Activated naive CD4-positive, alpha-beta T cell treated with anti-CD3 and anti-CD28 coated beads, Interleukin-2, amount 10 ng/mL, durations not matched to agents 7 days and 5 days (primary cell): Measurements from ENCODE around the gene CPNE6.

Experiments used
- CTCF ChIA-PET: fragments of 350-600 bp; sonication (Branson Sonifier 250); formaldehyde crosslinking; loops from one replicate; lab custom pipeline; 2021; ENCODE audit warnings: antibody characterized with exemption; lab: Charles Lee
- DNase-seq: peaks from one replicate; pipeline ENCODE4 v3.0.0-alpha.2; 2020
- H3K27ac Mint-ChIP-seq: one replicate; pipeline ENCODE4 v1.8.0; 2021; ENCODE audit warnings: mild to moderate bottlenecking, moderate library complexity, mixed read lengths
- H3K27me3 Mint-ChIP-seq: one replicate; pipeline ENCODE4 v1.8.0; 2021; ENCODE audit warnings: mild to moderate bottlenecking, mixed read lengths
- H3K36me3 Mint-ChIP-seq: one replicate; pipeline ENCODE4 v1.8.0; 2021; ENCODE audit warnings: mixed read lengths
- H3K4me1 Mint-ChIP-seq: one replicate; pipeline ENCODE4 v1.8.0; 2021; ENCODE audit warnings: mixed read lengths
- H3K4me3 Mint-ChIP-seq: one replicate; pipeline ENCODE4 v1.8.0; 2021; ENCODE audit warnings: mild to moderate bottlenecking, moderate library complexity, mixed read lengths
- H3K9me3 Mint-ChIP-seq: one replicate; pipeline ENCODE4 v1.8.0; 2021; ENCODE audit warnings: mixed read lengths

Gene CPNE6

DNA sequence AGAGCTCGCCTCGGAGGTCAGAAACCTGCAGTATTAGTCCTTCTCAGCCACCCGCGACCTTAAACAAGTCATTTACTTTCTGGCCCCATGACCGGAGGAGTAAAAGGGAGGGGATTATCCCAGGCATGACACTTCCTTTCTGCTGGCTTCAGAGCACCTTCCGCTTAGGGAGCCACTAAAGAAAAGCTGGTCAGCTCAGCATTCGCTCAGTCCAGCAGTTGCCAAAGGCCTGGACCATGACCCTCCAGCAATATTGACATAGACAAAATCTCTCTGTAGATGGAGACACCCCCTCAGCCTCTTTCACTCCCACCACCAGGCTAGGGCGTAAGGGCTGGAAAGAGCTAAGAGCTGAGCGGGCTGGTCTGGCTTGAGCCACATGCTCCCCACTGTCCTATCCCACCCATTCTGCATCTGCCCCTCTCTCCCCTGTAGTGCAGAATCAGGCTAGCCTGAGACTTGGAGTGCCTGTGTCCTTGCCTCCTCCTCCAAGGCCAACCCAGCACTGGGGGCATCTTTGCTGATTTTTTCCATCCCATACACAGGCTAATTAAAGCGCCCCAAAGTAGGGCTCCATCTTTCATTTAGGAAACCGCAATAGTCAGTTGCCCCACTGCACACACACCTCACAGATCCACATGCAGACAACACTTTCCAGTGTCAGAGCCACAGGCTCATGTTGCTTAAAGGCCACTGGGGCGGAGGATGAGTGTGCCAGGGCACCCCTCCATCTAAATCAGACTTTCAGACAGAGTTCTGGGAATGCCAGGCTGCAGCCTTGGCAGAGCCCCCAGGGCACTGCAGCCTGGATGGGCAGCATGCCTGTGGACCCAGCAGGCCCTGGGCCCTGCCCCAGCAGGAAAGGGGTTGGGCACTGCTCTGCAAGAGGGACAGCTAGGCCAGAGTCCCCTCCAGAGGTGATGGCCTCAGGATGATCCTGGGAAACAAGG lies 4.0 kb upstream of the CPNE6 start:
- CTCF ChIA-PET, result interaction anchor here (1.0 to 3.4 kb wide), 2 partner anchors 24 to 41 kb away, joined by 3 to 15 read pairs; no protein-coding TSS in a partner anchor
- DNase-seq, result no peak
- Mint-ChIP-seq H3K36me3 (no peaks in the 10 kb centered on the region), H3K9me3 (no peaks in the 10 kb centered on the region), H3K4me1 (no peaks in the 10 kb centered on the region), H3K4me3 (no peak overlapping the region), H3K27me3 (peaks cover 53% of the 10 kb centered on the region), H3K27ac (no peak overlapping the region)

DNA sequence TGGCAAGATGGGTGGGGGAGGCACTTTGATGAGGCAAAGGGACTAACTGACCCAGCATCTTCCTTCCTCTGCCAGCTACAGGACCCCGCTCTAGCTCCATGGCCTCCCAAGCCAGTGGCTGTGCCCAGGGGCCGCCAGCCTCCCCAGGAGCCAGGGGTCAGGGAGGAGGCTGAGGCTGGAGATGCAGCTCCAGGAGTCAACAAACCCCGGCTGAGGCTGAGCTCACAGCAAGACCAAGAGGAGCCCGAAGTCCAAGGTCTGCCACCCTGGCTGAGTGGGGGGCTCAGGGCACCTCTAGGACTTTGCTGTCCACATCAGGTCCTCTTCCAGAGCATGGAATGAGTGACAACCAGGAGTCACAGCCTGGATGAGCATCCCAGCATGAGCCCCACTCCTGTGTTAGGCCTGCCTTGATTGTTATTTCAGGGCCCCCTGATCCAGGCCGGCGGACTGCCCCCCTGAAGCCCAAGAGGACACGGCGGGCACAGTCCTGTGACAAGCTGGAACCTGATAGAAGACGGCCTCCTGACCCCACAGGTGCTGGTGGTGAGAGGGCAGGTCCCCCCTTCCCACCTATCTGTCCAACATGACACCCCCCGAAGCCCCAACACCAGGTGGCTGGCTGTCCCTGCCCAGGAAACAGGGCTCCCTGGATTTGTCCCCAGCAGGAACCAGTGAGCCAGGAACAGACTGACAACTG lies 2.5 kb upstream of the CPNE6 start:
- Mint-ChIP-seq H3K36me3 (no peaks in the 10 kb centered on the region), H3K4me1 (no peaks in the 10 kb centered on the region), H3K27ac (no peak overlapping the region), H3K4me3 (no peak overlapping the region), H3K27me3 (peaks cover 52% of the 10 kb centered on the region), H3K9me3 (no peaks in the 10 kb centered on the region)
- CTCF ChIA-PET, result interaction anchor here (2.0 to 3.4 kb wide), 3 partner anchors 11 to 39 kb away, joined by 8 to 15 read pairs (median 11); no protein-coding TSS in a partner anchor
- DNase-seq, result no peak

DNA sequence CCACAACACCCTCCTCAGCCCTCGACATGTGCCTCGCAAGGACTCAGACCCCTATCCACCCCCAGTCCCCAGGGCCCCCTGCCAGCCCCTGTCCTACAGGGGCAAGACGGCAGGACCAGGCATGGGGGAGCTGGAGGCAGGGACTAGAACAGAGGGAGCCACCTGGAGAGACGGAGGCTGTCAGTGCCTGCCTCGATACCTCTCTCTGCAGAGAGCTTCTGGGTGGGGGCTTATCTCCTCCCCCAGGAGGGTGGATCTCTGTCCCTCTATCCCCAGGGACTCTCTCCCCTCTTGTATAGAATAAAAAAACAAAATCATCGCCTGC lies 2.0 kb upstream of the CPNE6 start:
- DNase-seq, result no peak
- no peak overlapping the region for H3K27ac Mint-ChIP-seq
- CTCF ChIA-PET, result interaction anchor here (2.0 to 3.4 kb wide), 3 partner anchors 11 to 39 kb away, joined by 8 to 15 read pairs (median 11); no protein-coding TSS in a partner anchor

DNA sequence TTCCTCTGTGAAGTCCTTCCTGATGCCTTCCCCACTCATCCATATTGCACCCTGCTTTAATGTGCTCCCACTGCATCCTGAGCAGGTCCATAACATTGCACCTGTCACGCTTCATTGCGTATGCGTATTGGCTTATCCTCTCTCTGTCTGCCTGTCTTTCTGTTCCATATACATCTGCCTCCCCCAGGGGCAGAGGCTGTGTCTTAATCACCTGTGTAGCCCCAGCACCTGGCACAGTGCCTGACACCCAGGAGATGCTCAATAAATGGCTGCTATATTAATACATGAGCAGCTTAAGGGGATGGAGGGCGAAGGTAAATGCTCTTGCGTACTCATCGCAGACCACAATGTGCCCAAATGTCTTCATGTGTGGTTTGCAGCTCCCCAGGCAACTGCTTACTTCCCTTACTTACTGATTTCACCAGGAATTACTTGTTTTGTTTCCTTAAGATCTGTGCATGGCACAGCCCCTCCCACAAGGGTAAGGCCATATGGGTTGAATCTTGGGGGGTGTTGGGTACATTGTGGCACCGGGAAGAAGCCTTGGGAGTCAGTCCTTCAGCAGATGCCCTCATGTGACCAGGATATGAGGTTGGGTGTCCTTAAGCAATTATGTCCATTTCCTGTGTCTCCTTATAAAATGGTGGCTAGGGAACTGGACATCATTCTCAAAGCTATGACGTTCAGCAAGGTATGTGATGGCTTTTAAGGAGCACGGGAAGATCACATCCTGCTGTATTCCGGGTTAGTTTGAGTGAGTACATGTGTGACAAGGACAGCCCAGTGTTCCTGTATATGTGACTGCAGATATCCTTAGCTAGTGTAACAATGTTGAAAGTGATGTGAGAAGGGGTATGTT lies 848 bp upstream of the CPNE6 start:
- H3K4me1 Mint-ChIP-seq, result peaks cover 10% of the 10 kb centered on the region
- H3K36me3 Mint-ChIP-seq, result no peaks in the 10 kb centered on the region
- no peaks in the 10 kb centered on the region for H3K9me3 Mint-ChIP-seq
- no peak overlapping the region for H3K4me3 Mint-ChIP-seq
- peaks cover 47% of the 10 kb centered on the region for H3K27me3 Mint-ChIP-seq
- no peak for DNase-seq
- no peak overlapping the region for H3K27ac Mint-ChIP-seq
- CTCF ChIA-PET, result interaction anchor here (1.0 to 2.6 kb wide), 4 partner anchors 10 to 38 kb away, joined by 4 to 11 read pairs (median 7); no protein-coding TSS in a partner anchor

More for the DNA sequence above, 2.0 kb upstream of the CPNE6 start:
- Mint-ChIP-seq H3K27me3 (peaks cover 53% of the 10 kb centered on the region), H3K4me3 (no peak overlapping the region), H3K36me3 (no peaks in the 10 kb centered on the region), H3K4me1 (no peaks in the 10 kb centered on the region), H3K9me3 (no peaks in the 10 kb centered on the region)

DNA sequence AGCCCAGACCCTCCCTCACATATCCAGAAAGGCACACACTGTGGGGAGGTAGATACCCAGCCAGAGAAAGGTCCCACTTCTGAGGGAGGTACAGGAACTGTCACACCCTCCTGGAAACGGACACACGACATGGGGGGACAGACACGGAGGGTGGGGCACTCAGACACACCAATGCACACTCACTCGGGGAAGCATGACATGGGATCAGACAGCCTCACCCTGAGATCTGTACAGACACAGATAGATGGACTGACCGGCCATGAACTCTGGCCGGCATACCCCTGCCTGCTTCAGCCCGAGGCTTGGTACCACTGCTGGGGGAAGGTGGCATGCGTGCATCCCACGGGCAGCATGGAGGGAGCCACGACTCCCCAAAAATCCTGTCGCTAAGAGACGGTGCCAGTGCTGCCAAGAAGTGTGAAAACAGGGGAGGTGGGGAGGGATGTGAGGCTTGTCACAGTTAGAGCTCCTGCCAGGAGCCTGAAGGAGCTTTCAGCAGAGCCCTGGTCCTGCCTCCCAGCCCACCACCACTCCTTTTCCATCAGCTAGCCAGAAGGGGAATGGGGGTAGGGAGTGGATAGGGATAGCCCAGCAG lies 571 bp downstream of the CPNE6 start:
- H3K9me3 Mint-ChIP-seq, result no peaks in the 10 kb centered on the region
- no peak overlapping the region for H3K27ac Mint-ChIP-seq
- CTCF ChIA-PET, result interaction anchor here (1.0 to 12.4 kb wide), 2 partner anchors 11 to 21 kb away, joined by 4 to 107 read pairs; partner anchors contain the start of gene PCK2
- peaks cover 40% of the 10 kb centered on the region for H3K27me3 Mint-ChIP-seq
- no peaks in the 10 kb centered on the region for H3K36me3 Mint-ChIP-seq
- H3K4me3 Mint-ChIP-seq, result no peak overlapping the region
- H3K4me1 Mint-ChIP-seq, result peaks cover 23% of the 10 kb centered on the region
- DNase-seq, result no peak

DNA sequence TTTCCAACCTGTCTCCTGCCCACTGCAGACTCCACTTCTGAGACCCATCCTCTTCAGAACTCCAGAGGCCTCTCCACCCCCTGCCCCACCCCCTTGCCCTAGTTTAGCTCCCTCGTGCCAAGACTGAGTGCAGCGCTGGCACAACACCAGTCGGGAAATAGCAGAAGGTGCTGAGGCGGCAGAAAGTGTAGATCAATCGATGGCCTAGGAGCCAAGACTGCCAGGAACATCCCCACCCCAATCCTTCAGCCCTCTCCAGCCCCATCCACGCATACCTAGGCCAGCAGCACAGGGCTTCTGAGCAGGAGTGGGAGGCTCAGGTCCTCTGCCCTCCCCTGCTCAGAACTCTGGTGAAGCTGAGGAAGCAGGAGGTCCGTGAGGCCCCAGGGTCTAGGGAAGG lies 1.1 kb downstream of the CPNE6 start:
- Mint-ChIP-seq H3K36me3 (no peaks in the 10 kb centered on the region), H3K27ac (no peak overlapping the region), H3K4me3 (no peak overlapping the region), H3K9me3 (no peaks in the 10 kb centered on the region), H3K4me1 (peaks cover 25% of the 10 kb centered on the region), H3K27me3 (peaks cover 39% of the 10 kb centered on the region)
- no peak for DNase-seq
- CTCF ChIA-PET, result interaction anchor here (1.0 to 12.4 kb wide), 4 partner anchors 11 to 20 kb away, joined by 3 to 107 read pairs (median 4); partner anchors contain the start of gene PCK2

DNA sequence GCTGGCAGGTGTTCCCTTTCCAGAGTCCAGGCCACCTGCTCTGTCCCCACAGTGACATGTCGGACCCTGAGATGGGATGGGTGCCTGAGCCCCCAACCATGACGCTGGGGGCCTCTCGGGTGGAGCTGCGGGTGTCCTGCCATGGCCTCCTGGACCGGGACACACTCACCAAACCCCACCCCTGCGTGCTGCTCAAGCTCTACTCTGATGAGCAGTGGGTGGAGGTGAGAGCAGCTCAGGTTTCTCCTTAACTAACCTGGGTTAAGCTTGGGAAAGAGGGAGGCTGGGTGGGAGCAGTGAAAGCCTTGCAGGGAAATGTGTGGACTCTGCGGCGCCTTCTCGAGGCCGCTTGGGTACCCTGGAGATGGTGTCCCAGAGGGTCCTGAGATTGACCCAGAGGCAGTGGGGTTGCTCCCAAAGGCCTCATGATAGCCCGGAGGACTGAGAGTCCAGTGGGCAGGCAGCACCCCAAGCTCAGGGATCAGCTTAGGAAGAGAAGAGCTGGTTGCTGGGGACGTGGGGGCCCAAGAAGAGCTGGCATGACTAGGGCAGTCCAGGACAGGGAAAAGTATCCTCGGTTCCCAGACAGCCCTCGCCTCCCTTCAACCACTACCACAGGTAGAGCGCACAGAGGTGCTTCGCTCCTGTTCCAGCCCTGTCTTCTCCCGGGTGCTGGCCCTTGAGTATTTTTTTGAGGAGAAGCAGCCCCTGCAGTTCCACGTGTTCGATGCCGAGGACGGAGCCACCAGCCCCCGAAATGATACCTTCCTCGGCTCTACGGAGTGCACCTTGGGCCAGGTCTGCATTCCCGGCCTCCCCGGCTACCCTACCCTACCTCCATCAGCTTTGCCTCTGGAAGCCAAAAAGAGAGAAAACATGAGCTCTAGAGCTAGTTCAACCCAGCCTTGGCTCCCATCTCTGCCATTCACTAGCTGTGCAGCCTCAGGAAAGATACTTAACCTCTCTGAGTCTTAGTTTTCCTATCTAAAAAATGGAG lies 1.8 kb downstream of the CPNE6 start:
- Mint-ChIP-seq H3K27ac (no peak overlapping the region), H3K9me3 (no peaks in the 10 kb centered on the region), H3K4me1 (peaks cover 26% of the 10 kb centered on the region), H3K36me3 (no peaks in the 10 kb centered on the region), H3K4me3 (no peak overlapping the region), H3K27me3 (peaks cover 34% of the 10 kb centered on the region)
- no peak for DNase-seq
- CTCF ChIA-PET, result interaction anchor here (1.0 to 12.4 kb wide), 6 partner anchors 9 to 20 kb away, joined by 3 to 107 read pairs (median 4); partner anchors contain the start of gene PCK2

DNA sequence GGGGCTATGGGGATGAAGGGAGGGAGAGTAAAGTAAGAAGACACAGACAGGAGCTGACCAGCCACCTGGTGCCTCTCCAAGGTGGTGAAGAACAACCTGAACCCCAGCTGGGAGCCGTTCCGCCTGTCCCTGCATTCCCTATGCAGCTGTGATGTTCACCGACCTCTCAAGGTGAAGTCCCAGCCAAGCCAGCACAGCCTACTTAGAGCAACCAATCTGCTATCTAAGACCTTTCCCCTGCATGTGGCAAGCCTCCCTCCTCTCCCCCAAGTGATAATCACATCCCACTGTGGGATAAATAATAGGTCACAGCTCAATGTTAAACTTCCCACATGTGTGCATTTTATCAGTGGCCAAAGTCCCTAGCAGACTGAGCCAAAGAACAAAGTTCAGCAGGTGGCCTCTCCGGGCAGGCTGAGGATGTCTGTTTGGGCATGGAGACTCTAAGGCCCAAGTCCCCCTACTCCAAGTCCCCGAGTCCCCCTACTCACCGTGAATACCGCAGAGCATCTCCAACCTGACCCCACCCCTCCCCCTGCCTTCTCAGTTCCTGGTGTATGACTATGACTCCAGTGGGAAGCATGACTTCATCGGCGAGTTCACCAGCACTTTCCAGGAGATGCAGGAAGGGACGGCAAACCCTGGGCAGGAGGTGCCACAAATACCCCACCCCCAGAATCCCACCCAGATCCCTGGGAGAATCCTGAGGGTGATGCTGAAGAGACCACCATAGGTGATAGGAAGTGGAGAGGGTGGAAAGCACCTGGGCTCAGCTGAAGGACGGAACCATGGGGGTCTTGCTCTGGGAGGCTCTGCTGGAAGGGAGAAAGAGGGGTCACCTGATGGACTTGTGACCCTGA lies 3.5 kb downstream of the CPNE6 start:
- CTCF ChIA-PET, result interaction anchor here (0.7 to 12.4 kb wide), 6 partner anchors 11 to 86 kb away, joined by 3 to 107 read pairs (median 4); partner anchors contain the start of genes IRF9 and PCK2
- no peak overlapping the region for H3K4me3 Mint-ChIP-seq
- H3K36me3 Mint-ChIP-seq, result no peaks in the 10 kb centered on the region
- H3K9me3 Mint-ChIP-seq, result no peaks in the 10 kb centered on the region
- H3K27me3 Mint-ChIP-seq, result peaks cover 25% of the 10 kb centered on the region
- H3K4me1 Mint-ChIP-seq, result peaks cover 32% of the 10 kb centered on the region
- DNase-seq, result no peak
- H3K27ac Mint-ChIP-seq, result peak overlapping the region; percentile 81

DNA sequence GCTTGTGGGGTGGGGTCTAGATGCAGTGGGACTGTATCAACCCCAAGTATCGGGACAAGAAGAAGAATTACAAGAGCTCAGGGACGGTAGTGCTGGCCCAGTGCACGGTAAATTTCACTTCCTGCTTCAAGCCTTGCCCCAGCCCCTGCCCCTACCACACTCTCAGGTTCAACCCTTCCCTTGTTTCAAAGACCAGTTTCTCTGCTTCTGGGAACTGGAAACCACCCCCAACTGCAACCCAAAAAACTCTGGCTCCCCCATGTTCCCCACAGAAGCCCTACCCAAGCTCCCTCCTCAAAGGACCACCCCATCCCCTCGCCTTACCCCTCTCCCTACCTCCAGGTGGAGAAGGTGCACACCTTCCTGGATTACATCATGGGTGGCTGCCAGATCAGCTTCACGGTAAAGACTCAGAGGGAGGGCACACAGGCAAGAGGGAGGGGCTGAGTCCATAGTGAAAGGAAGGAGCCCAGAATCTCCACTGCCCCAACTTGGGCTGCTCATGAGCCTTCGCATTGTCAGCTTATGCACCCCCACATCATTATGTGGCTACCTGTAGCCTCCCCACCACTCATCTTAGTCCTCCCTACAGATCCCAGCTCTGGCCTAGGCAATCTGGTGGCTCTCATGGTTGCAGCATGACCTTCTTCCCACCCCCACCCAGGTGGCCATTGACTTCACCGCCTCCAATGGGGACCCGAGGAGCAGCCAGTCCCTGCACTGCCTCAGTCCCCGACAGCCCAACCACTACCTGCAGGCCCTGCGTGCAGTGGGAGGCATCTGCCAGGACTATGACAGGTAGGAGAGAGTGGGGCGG lies 4.3 kb downstream of the CPNE6 start:
- H3K4me3 Mint-ChIP-seq, result peak overlapping the region; percentile 36
- peak overlapping the region; percentile 81 for H3K27ac Mint-ChIP-seq
- CTCF ChIA-PET, result interaction anchor here (0.7 to 12.4 kb wide), 5 partner anchors 10 to 85 kb away, joined by 3 to 107 read pairs (median 5); partner anchors contain the start of genes IRF9 and PCK2

DNA sequence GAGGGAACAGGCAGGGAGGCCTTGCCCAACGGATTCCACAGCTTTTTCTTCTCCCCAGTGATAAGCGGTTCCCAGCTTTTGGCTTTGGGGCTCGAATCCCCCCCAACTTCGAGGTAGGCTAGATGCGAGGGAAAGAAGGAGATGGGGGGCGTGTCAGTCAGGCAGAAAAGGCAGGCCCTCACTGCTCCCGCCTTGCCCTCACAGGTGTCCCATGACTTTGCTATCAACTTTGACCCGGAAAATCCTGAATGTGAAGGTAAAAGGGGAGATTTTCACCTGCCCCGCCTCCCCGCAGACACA lies 4.9 kb downstream of the CPNE6 start:
- H3K4me3 Mint-ChIP-seq, result no peak overlapping the region
- H3K9me3 Mint-ChIP-seq, result no peaks in the 10 kb centered on the region
- no peak for DNase-seq
- no peak overlapping the region for H3K27ac Mint-ChIP-seq
- H3K27me3 Mint-ChIP-seq, result peaks cover 26% of the 10 kb centered on the region
- H3K36me3 Mint-ChIP-seq, result no peaks in the 10 kb centered on the region
- peaks cover 44% of the 10 kb centered on the region for H3K4me1 Mint-ChIP-seq
- CTCF ChIA-PET, result interaction anchor here (12.4 kb wide), 1 partner anchor 16 kb away, joined by 107 read pairs; the partner anchor contains the start of gene PCK2

More for the DNA sequence above, 4.3 kb downstream of the CPNE6 start:
- Mint-ChIP-seq H3K36me3 (no peaks in the 10 kb centered on the region), H3K4me1 (peaks cover 40% of the 10 kb centered on the region), H3K9me3 (no peaks in the 10 kb centered on the region), H3K27me3 (peaks cover 22% of the 10 kb centered on the region)
- DNase-seq, result peak; percentile 47

DNA sequence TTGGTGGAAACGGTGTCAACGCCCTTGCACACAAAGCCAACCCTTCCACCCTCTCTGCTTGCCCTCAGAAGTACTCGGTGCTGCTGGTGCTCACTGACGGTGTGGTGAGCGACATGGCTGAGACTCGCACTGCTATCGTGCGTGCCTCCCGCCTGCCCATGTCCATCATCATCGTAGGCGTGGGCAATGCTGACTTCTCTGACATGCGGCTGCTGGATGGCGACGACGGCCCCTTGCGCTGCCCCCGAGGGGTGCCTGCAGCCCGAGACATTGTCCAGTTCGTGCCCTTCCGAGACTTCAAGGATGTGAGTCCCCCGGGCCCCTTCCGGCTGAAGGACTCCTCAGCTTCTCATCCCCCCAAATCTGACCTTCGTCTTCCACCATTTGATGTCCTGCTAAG lies 5.7 kb downstream of the CPNE6 start:
- CTCF ChIA-PET, result interaction anchor here (12.4 kb wide), 1 partner anchor 16 kb away, joined by 107 read pairs; the partner anchor contains the start of gene PCK2
- no peak overlapping the region for H3K4me3 Mint-ChIP-seq
- no peak for DNase-seq
- H3K9me3 Mint-ChIP-seq, result no peaks in the 10 kb centered on the region
- H3K27me3 Mint-ChIP-seq, result peaks cover 35% of the 10 kb centered on the region
- H3K4me1 Mint-ChIP-seq, result peaks cover 48% of the 10 kb centered on the region
- no peak overlapping the region for H3K27ac Mint-ChIP-seq
- H3K36me3 Mint-ChIP-seq, result no peaks in the 10 kb centered on the region
